ENCODE measurements around the gene SRP14.

GRCh38 chr15:40054855-40055575 lies 16.0 kb upstream of the SRP14 start:
- TF ChIP-seq POLR2A (IDR thresholded peaks at IDR 0.05; ENCODE audit: borderline replicate concordance, extremely low read depth, insufficient read depth, insufficient read length) (no peak), CTCF (IDR thresholded peaks at IDR 0.05 in 2 of 3, conservative IDR thresholded peaks at IDR 0.05 in 1 of 3; ENCODE audit: borderline replicate concordance in 1 of 3, insufficient read depth in 1 of 3, low read depth in 2 of 3, low read length in 2 of 3) (no peak), RAD21 (IDR thresholded peaks at IDR 0.05; ENCODE audit: low read depth) (no peak), EZH2phosphoT487 (IDR thresholded peaks at IDR 0.05; ENCODE audit: borderline replicate concordance) (no peak), SP1 (IDR thresholded peaks at IDR 0.05; ENCODE audit: low read depth) (no peak), POLR2AphosphoS5 (IDR thresholded peaks at IDR 0.05; ENCODE audit: low read depth, low read length) (no peak), CEBPB (IDR thresholded peaks at IDR 0.05; ENCODE audit: low read depth) (no peak), FOSL1 (IDR thresholded peaks at IDR 0.05; ENCODE audit: low read depth) (no peak)
